GM06990 (cell line): ENCODE data around the gene SPTB.

Source experiments
- DNase-seq: peaks from one replicate; pipeline ENCODE4 v3.0.0-alpha.2; 2011; ENCODE audit not compliant: insufficient read length; ENCODE audit errors: extremely low read depth
- H3K27me3 ChIP-seq: replicated peaks from 2 replicates; pipeline ENCODE4 v1.6.0; 2011; ENCODE audit warnings: low read length; ENCODE audit not compliant: control insufficient read depth, insufficient read depth
- H3K36me3 ChIP-seq: 2 replicates; pipeline ENCODE4 v1.5.1; 2011; ENCODE audit warnings: low read length; ENCODE audit not compliant: control insufficient read depth, insufficient read depth
- H3K4me3 ChIP-seq: replicated peaks from 2 replicates; pipeline ENCODE4 v1.5.1; 2011; ENCODE audit warnings: low read depth, mild to moderate bottlenecking, control low read depth, low read length
- CTCF ChIP-seq: IDR thresholded peaks from 2 replicates; pipeline ENCODE4 v1.5.1; 2011; ENCODE audit warnings: low read length, control low read depth, mild to moderate bottlenecking, inconsistent platforms; ENCODE audit not compliant: insufficient read depth, poor library complexity, severe bottlenecking

Gene SPTB

DNA sequence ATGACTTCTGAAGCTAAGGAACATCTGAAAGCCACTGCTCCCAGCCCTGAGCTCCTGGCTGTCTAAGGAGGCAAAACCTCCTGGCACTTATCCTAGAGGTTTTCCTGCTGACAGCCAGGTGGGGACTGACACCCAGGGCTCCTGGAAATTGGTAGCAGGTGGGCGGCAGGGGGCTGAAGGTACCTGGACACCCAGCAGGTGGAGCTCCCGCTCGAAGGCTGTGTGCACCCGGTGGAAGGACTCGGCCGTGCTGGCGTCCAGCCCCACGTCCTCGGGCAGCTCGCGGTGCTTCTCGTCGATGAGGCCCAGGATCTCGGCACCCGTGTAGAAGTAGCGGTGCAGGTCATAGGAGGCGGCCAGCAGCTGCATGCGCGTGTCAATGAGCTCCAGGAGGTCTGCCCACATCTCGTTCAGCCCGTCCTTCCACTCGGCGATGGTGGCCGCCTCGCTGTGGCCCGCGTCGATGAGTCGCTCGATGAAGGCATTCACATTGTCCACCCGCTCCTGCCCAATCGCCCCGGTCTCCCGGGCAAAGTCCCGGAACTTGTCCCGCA is 107.2 kb downstream of the SPTB start:
- no peak for DNase-seq
- Histone ChIP-seq H3K4me3 (no peak overlapping the region), H3K27me3 (no peaks in the 10 kb centered on the region), H3K36me3 (no peaks in the 10 kb centered on the region)
- TF ChIP-seq CTCF = no peak

DNA sequence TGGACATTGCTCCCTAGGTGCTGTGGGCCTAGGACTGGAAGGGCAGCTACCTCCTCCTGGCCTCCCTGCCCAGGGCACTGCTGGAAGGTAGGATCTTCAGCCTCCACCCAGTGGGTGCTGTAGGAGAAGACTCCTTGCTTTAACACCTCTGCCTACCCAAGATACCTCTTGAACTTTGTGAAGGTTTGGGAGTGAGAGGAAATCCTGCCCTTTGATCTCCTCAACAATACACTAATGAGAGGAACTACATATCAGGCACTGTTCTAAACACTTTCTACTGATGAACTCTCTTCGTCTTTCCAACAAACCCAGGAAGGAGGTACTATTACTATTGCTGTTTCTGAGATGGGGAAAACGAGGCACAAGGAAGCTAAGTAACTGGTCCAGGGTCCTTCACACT is 108.5 kb downstream of the SPTB start:
- Histone ChIP-seq H3K36me3 (no peaks in the 10 kb centered on the region), H3K4me3 (no peak overlapping the region), H3K27me3 (no peaks in the 10 kb centered on the region)
- DNase-seq = no peak
- TF ChIP-seq CTCF = no peak

GRCh38 chr14:64770751-64771150 is 109.0 kb downstream of the SPTB start:
- Histone ChIP-seq H3K36me3 (no peaks in the 10 kb centered on the region), H3K4me3 (no peak overlapping the region), H3K27me3 (no peaks in the 10 kb centered on the region)
- no peak for TF ChIP-seq CTCF
- DNase-seq = no peak

DNA sequence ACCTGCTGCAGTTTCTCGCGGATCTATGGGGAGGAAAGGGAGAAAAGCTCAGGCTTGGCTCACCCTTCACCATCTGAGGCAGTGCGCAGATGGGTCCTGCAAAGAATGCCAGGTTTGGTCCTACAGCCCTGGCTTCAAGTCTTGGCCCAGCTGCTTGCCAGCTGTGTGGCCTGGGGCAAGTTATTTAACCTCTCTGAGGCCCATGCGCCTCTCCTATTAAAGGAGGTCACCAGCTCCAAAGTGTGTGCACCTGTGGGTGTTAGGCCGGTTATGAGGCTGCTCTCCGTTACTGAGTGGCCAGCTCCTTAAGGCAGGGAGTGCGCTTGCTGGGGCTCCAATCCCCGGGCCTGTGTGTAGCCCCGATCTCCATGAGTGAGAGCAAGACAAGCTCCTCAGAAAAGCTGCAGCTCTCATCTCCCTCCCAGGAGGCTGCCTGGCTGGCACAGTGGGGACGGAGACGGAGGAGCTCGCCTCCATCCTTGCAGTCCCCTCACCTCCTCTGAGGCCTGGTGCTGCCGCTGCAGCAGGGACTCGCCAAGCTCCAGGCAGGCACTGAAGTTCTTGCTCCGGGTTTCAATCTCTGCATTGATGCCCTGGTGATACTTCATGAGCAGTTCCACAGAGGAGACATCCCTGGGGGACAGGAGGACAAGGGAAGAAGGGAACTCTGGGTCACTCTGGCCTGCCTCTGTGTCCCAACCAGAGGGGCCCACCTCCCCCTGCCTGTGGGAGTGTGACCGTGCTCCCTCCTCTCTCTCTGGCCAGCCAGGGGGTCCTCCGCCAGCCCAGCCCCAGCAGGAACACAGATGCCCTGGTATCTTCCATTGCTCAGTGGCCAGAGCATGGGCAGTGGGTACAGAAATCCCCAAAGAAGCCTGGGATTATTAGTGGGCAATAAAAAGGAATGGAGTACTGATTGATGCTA is 110.3 kb downstream of the SPTB start:
- Histone ChIP-seq H3K36me3 (no peaks in the 10 kb centered on the region), H3K27me3 (no peaks in the 10 kb centered on the region), H3K4me3 (no peak overlapping the region)
- TF ChIP-seq CTCF = no peak
- no peak for DNase-seq

DNA sequence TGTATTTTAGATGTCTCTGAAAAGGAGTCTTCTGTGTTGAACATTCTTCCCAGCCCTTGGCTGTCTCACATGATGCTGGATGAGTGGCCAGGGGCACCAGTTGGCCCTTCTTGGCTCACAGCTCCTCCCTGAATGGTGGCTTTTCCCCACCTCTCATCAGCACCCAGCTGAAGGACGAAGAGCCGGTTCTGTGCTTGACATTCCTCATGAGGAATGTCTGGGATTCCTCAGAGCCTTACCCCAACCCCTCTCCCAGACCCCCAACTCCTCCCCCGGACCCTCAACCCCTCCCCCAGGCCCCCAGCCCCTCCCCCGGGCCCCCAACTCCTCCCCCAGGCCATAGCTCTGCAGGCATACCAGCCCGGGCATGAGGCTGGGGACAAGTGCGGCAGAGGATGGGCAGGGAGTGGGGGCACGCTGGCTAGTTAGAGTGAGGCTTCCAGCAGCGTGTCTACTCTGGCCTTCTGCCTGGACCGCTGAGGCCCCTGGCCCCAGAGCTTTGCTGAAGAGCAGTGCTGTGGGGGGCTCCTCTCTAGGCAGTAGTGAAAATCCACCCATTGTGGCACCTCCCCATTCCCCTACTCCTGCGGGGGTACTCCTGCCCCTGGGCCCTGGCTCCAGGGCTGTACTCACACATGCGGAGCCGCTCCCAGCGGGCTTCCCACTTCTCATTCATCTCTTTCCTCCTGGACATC is 111.2 kb downstream of the SPTB start:
- TF ChIP-seq CTCF = no peak
- Histone ChIP-seq H3K27me3 (no peaks in the 10 kb centered on the region), H3K36me3 (no peaks in the 10 kb centered on the region), H3K4me3 (no peak overlapping the region)
- no peak for DNase-seq
